A549 (cell line): Measurements from ENCODE around the gene ABCA2.

ENCODE experiments used
- CEBPB ChIP-seq, 2 experiments: fragments of >200 bp in 1 of 2; sonication (Bioruptor Twin) in 1 of 2; formaldehyde crosslinking in 1 of 2; IDR thresholded peaks; 2 replicates each; pipeline ENCODE4 v1.6.1; 2012 to 2016
- CTCF ChIP-seq: fragments of >200 bp; sonication (Bioruptor Twin); formaldehyde crosslinking; IDR thresholded peaks from 3 replicates; pipeline ENCODE4 v1.5.1; 2016
- JUN ChIP-seq, 2 experiments: fragments of >200 bp; sonication (Bioruptor Twin); formaldehyde crosslinking; IDR thresholded peaks; 2 replicates in 1 of 2; 3 replicates in 1 of 2; pipeline ENCODE4 v1.6.1; 2016 to 2017
- MAFK ChIP-seq: fragments of 450-650 bp; IDR thresholded peaks from 2 replicates; pipeline ENCODE4 v1.6.1; 2014; ENCODE audit not compliant: partially characterized antibody
- NR3C1 ChIP-seq: fragments of >200 bp; sonication (Bioruptor Twin); formaldehyde crosslinking; IDR thresholded peaks from 3 replicates; pipeline ENCODE4 v1.6.1; 2017
- POLR2A ChIP-seq: IDR thresholded peaks from 2 replicates; pipeline ENCODE4 v1.6.1; 2012; ENCODE audit warnings: mild to moderate bottlenecking, low read length
- POLR2AphosphoS2 ChIP-seq: conservative IDR thresholded peaks from 2 replicates; pipeline ENCODE4 v1.6.1; 2012; ENCODE audit warnings: low read length, improper control_type of control experiment, inconsistent platforms
- USF2 ChIP-seq: fragments of 450-650 bp; IDR thresholded peaks from 2 replicates; pipeline ENCODE4 v1.6.1; 2014; ENCODE audit warnings: antibody characterized with exemption
- TF ChIP-seq, protein P1 (sequence below): fragments of 150-350 bp; IDR thresholded peaks from 2 replicates; pipeline ENCODE4 v1.6.1; 2014; ENCODE audit warnings: low read depth, mild to moderate bottlenecking, low read length
- TF ChIP-seq, protein P2 (sequence below): IDR thresholded peaks from 2 replicates; pipeline ENCODE4 v1.6.1; 2012; ENCODE audit warnings: low read depth, borderline replicate concordance
- TF ChIP-seq, protein P3 (sequence below): fragments of 200-600 bp; sonication (generic); IDR thresholded peaks from 2 replicates; pipeline ENCODE4 v1.6.1; 2016; ENCODE audit warnings: antibody characterized with exemption, mild to moderate bottlenecking, moderate library complexity

DNA sequence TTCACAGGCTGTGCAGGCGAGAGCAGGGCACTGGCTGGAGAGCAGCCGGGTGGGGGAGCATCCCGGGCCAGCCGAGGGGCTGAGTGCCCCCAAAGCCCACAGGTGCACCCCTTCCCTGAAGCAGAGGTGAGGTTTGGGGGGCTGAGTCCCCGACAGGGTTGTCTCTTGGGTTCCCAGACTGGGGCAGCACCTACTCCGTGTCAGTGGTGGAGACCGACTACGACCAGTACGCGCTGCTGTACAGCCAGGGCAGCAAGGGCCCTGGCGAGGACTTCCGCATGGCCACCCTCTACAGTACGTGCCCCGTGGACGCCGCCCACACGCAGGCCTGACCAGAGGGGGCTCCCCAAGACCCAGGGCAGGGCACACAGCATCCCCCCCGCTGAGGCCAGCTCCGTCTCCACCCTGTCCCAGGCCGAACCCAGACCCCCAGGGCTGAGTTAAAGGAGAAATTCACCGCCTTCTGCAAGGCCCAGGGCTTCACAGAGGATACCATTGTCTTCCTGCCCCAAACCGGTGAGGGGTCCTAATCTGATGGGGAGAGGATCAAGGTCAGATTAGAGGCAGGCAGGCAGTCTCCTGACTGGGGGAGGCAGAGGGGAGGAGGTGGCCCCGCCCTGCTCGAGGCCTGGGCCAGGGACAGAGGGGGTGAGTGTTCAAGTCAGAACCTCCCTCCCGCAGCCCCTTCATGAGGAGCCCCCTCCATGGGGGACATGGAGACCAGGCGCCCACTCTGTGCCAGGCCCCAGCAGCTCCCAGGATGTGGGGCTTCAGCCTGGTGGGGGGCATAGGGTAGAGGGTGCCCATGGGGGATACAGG, 48.1 kb downstream of the ABCA2 start:
- no peak for TF ChIP-seq POLR2AphosphoS2
- TF ChIP-seq, protein P1, sequence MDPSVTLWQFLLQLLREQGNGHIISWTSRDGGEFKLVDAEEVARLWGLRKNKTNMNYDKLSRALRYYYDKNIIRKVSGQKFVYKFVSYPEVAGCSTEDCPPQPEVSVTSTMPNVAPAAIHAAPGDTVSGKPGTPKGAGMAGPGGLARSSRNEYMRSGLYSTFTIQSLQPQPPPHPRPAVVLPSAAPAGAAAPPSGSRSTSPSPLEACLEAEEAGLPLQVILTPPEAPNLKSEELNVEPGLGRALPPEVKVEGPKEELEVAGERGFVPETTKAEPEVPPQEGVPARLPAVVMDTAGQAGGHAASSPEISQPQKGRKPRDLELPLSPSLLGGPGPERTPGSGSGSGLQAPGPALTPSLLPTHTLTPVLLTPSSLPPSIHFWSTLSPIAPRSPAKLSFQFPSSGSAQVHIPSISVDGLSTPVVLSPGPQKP, result no peak
- TF ChIP-seq, protein P2, sequence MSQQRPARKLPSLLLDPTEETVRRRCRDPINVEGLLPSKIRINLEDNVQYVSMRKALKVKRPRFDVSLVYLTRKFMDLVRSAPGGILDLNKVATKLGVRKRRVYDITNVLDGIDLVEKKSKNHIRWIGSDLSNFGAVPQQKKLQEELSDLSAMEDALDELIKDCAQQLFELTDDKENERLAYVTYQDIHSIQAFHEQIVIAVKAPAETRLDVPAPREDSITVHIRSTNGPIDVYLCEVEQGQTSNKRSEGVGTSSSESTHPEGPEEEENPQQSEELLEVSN, result no peak
- no peak for TF ChIP-seq CEBPB (IDR thresholded peaks at IDR 0.05)
- TF ChIP-seq POLR2A, result no peak
- TF ChIP-seq, protein P3, sequence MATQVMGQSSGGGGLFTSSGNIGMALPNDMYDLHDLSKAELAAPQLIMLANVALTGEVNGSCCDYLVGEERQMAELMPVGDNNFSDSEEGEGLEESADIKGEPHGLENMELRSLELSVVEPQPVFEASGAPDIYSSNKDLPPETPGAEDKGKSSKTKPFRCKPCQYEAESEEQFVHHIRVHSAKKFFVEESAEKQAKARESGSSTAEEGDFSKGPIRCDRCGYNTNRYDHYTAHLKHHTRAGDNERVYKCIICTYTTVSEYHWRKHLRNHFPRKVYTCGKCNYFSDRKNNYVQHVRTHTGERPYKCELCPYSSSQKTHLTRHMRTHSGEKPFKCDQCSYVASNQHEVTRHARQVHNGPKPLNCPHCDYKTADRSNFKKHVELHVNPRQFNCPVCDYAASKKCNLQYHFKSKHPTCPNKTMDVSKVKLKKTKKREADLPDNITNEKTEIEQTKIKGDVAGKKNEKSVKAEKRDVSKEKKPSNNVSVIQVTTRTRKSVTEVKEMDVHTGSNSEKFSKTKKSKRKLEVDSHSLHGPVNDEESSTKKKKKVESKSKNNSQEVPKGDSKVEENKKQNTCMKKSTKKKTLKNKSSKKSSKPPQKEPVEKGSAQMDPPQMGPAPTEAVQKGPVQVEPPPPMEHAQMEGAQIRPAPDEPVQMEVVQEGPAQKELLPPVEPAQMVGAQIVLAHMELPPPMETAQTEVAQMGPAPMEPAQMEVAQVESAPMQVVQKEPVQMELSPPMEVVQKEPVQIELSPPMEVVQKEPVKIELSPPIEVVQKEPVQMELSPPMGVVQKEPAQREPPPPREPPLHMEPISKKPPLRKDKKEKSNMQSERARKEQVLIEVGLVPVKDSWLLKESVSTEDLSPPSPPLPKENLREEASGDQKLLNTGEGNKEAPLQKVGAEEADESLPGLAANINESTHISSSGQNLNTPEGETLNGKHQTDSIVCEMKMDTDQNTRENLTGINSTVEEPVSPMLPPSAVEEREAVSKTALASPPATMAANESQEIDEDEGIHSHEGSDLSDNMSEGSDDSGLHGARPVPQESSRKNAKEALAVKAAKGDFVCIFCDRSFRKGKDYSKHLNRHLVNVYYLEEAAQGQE, result no peak
- TF ChIP-seq CTCF, result no peak
- TF ChIP-seq NR3C1, result no peak
- TF ChIP-seq JUN (IDR thresholded peaks at IDR 0.05), result no peak
- no peak for TF ChIP-seq USF2
- no peak for TF ChIP-seq MAFK
